Neural cell (in vitro differentiated cells): ENCODE measurements around the gene PPARG. TPM values are rescaled to one million over a fixed set of nuclear protein-coding genes. Genes with fewer than 3 reads are reported as not detected.

Source experiments
- H2AFZ ChIP-seq: fragments of 200-600, 300-800 bp; sonication (generic), shearing (Covaris generic); 2 replicates; pipeline ENCODE4 v1.6.0; 2014; ENCODE audit warnings: low read depth, mild to moderate bottlenecking, antibody characterized with exemption, low read length, moderate library complexity
- H3F3A ChIP-seq: fragments of 200-600 bp; shearing (Covaris generic); 2 replicates; pipeline ENCODE4 v1.6.1; 2016; ENCODE audit warnings: mild to moderate bottlenecking, moderate library complexity, mixed read lengths, antibody characterized with exemption, low read length; ENCODE audit not compliant: insufficient read depth, poor library complexity, severe bottlenecking
- H3K27ac ChIP-seq: fragments of 200-600, 300-800 bp; sonication (generic), shearing (Covaris generic); 2 replicates; pipeline ENCODE4 v1.5.1; 2014; ENCODE audit warnings: mild to moderate bottlenecking, low read length, moderate library complexity
- H3K27me3 ChIP-seq: fragments of 300-800, 200-600 bp; sonication (generic), shearing (Covaris generic); 2 replicates; pipeline ENCODE4 v1.6.0; 2014; ENCODE audit warnings: mild to moderate bottlenecking, low read depth, low read length, moderate library complexity; ENCODE audit not compliant: insufficient read depth
- H3K36me3 ChIP-seq: fragments of 300-800, 200-600 bp; sonication (generic), shearing (Covaris generic); 2 replicates; pipeline ENCODE4 v1.5.1; 2014; ENCODE audit warnings: mild to moderate bottlenecking, antibody characterized with exemption, low read length, moderate library complexity; ENCODE audit not compliant: insufficient read depth
- H3K4me2 ChIP-seq: fragments of 300-800, 200-600 bp; sonication (generic), shearing (Covaris generic); 2 replicates; pipeline ENCODE4 v1.6.0; 2014; ENCODE audit warnings: mild to moderate bottlenecking, low read length
- H3K4me3 ChIP-seq: fragments of 300-800, 200-600 bp; sonication (generic), shearing (Covaris generic); 2 replicates; pipeline ENCODE4 v1.5.1; 2014; ENCODE audit warnings: mild to moderate bottlenecking, low read length, moderate library complexity
- H3K79me2 ChIP-seq: fragments of 200-600 bp; shearing (Covaris generic); replicated peaks from 2 replicates; pipeline ENCODE4 v1.6.0; 2014; ENCODE audit warnings: mild to moderate bottlenecking, low read length, moderate library complexity; ENCODE audit not compliant: insufficient read depth
- H3K9ac ChIP-seq: fragments of 300-800, 200-600 bp; sonication (generic), shearing (Covaris generic); 2 replicates; pipeline ENCODE4 v1.6.1; 2016; ENCODE audit warnings: mild to moderate bottlenecking, low read length, mixed read lengths
- H3K9me2 ChIP-seq: fragments of 200-600 bp; shearing (Covaris generic); 2 replicates; pipeline ENCODE4 v1.6.1; 2016; ENCODE audit warnings: mild to moderate bottlenecking, low read length, mixed read lengths; ENCODE audit not compliant: insufficient read depth
- H3K9me3 ChIP-seq: fragments of 200-600, 300-800 bp; sonication (generic), shearing (Covaris generic); 2 replicates; pipeline ENCODE4 v1.6.1; 2016; ENCODE audit warnings: mild to moderate bottlenecking, mixed run types, low read length, moderate library complexity, mixed read lengths
- H4K20me1 ChIP-seq: fragments of 200-600 bp; shearing (Covaris generic); 2 replicates; pipeline ENCODE4 v1.6.1; 2016; ENCODE audit warnings: mild to moderate bottlenecking, mixed run types; ENCODE audit not compliant: insufficient read depth
- CTCF ChIP-seq: fragments of 450-650 bp; IDR thresholded peaks from 2 replicates; pipeline ENCODE4 v1.5.1; 2014; ENCODE audit warnings: antibody characterized with exemption, mild to moderate bottlenecking, moderate library complexity; ENCODE audit not compliant: poor library complexity, severe bottlenecking
- EP300 ChIP-seq: fragments of 450-650 bp; conservative IDR thresholded peaks from 2 replicates; pipeline ENCODE4 v1.6.1; 2014; ENCODE audit warnings: antibody characterized with exemption, mild to moderate bottlenecking, moderate library complexity; ENCODE audit not compliant: poor library complexity, severe bottlenecking
- EZH2 ChIP-seq: fragments of 200-600, 300-800 bp; shearing (Covaris generic), sonication (generic); IDR thresholded peaks from 2 replicates; pipeline ENCODE4 v1.6.1; 2014; ENCODE audit warnings: antibody characterized with exemption, low read length, borderline replicate concordance, mild to moderate bottlenecking; ENCODE audit not compliant: insufficient read depth, poor library complexity, severe bottlenecking
- MXI1 ChIP-seq: fragments of 450-650 bp; conservative IDR thresholded peaks from 2 replicates; pipeline ENCODE4 v1.6.1; 2014; ENCODE audit warnings: antibody characterized with exemption, mild to moderate bottlenecking; ENCODE audit not compliant: poor library complexity, severe bottlenecking
- POLR2AphosphoS5 ChIP-seq: IDR thresholded peaks from 2 replicates; pipeline ENCODE4 v1.6.1; 2012
- RAD21 ChIP-seq: fragments of 450-650 bp; conservative IDR thresholded peaks from 2 replicates; pipeline ENCODE4 v1.6.1; 2014; ENCODE audit warnings: antibody characterized with exemption, mild to moderate bottlenecking, moderate library complexity
- SMC3 ChIP-seq: fragments of 450-650 bp; conservative IDR thresholded peaks from 2 replicates; pipeline ENCODE4 v1.6.1; 2014; ENCODE audit warnings: antibody characterized with exemption, mild to moderate bottlenecking, moderate library complexity; ENCODE audit not compliant: poor library complexity
- TAF1 ChIP-seq: IDR thresholded peaks from 2 replicates; pipeline ENCODE4 v1.6.1; 2012; ENCODE audit warnings: low read depth
- polyA plus RNA-seq: library from polyadenylated mRNA; depleted of rRNA; stranded (reverse); fragments of >200 nt; gene quantifications from 2 replicates; pipeline ENCODE4 v1.2.3, GENCODE V29; 2014
- TF ChIP-seq, protein P1 (sequence below): IDR thresholded peaks from 2 replicates; pipeline ENCODE4 v1.6.1; 2012; ENCODE audit warnings: borderline replicate concordance

Gene PPARG
- polyA plus RNA-seq, 1 donor from 2014 or later, result 0.35 TPM

- H3K79me2 ChIP-seq, result no peaks in the 10 kb centered on the region
- no peaks in the 10 kb centered on the region for H3K9me2 ChIP-seq
- no peak overlapping the region for H3K9ac ChIP-seq
- H3K4me2 ChIP-seq, result no peak overlapping the region
- H3K36me3 ChIP-seq, result no peaks in the 10 kb centered on the region
- no peak overlapping the region for H3K4me3 ChIP-seq
- no peak overlapping the region for H3K27ac ChIP-seq
- no peaks in the 10 kb centered on the region for H3K27me3 ChIP-seq
- H3K9me3 ChIP-seq, result no peaks in the 10 kb centered on the region
- no peaks in the 10 kb centered on the region for H4K20me1 ChIP-seq
- no peak for TF ChIP-seq CTCF
- TF ChIP-seq SMC3, result no peak
- TF ChIP-seq POLR2AphosphoS5, result no peak
- TF ChIP-seq TAF1, result no peak
- TF ChIP-seq, protein P1, sequence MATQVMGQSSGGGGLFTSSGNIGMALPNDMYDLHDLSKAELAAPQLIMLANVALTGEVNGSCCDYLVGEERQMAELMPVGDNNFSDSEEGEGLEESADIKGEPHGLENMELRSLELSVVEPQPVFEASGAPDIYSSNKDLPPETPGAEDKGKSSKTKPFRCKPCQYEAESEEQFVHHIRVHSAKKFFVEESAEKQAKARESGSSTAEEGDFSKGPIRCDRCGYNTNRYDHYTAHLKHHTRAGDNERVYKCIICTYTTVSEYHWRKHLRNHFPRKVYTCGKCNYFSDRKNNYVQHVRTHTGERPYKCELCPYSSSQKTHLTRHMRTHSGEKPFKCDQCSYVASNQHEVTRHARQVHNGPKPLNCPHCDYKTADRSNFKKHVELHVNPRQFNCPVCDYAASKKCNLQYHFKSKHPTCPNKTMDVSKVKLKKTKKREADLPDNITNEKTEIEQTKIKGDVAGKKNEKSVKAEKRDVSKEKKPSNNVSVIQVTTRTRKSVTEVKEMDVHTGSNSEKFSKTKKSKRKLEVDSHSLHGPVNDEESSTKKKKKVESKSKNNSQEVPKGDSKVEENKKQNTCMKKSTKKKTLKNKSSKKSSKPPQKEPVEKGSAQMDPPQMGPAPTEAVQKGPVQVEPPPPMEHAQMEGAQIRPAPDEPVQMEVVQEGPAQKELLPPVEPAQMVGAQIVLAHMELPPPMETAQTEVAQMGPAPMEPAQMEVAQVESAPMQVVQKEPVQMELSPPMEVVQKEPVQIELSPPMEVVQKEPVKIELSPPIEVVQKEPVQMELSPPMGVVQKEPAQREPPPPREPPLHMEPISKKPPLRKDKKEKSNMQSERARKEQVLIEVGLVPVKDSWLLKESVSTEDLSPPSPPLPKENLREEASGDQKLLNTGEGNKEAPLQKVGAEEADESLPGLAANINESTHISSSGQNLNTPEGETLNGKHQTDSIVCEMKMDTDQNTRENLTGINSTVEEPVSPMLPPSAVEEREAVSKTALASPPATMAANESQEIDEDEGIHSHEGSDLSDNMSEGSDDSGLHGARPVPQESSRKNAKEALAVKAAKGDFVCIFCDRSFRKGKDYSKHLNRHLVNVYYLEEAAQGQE, result no peak
- TF ChIP-seq MXI1, result no peak
- no peak for TF ChIP-seq EZH2
- TF ChIP-seq RAD21, result no peak
- TF ChIP-seq EP300, result no peak
- H3F3A ChIP-seq, result no peaks in the 10 kb centered on the region
- no peak overlapping the region for H2AFZ ChIP-seq
These were observed 177.0 kb downstream of the PPARG start for GRCh38 chr3:12465836-12466225.

DNA sequence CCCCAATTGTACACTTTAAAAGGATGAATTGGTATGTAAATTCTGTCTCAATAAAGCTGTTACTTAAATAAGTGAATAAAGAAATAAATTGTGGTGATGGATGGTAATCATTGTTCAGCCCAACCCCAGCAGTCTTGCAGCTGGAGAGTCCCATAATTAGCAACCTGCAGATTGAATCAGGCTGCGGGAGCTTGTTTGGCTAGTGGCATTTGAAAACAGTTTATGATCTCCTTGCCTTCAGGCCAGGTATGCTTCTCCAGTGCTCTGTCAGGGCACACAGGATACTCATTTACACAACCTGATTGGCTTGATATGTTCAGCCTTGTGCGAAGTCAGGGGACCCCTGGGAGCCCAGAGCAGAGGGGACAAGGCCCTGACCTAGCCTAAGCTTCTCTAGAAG is 178.9 kb downstream of the PPARG start:
- Histone ChIP-seq H3K4me3 (no peak overlapping the region), H2AFZ (no peak overlapping the region), H3K79me2 (no peaks in the 10 kb centered on the region), H3K27me3 (no peaks in the 10 kb centered on the region), H3K4me2 (no peak overlapping the region), H3F3A (no peaks in the 10 kb centered on the region), H3K27ac (no peak overlapping the region), H3K9me2 (no peaks in the 10 kb centered on the region), H3K9me3 (no peaks in the 10 kb centered on the region), H4K20me1 (no peaks in the 10 kb centered on the region), H3K9ac (no peak overlapping the region), H3K36me3 (no peaks in the 10 kb centered on the region)
- TF ChIP-seq RAD21 (no peak), EP300 (no peak), MXI1 (no peak), CTCF (no peak), SMC3 (no peak), TAF1 (no peak), POLR2AphosphoS5 (no peak), EZH2 (no peak)
- TF ChIP-seq, protein P1, result no peak
